HCT116 (cell line): Measurements from ENCODE around the gene TNRC6C.
"Not testable (repeated sequence)": the region's sequence is repeated elsewhere in the genome, so short reads cannot be mapped to it uniquely, and the experiment has no call there.

Experiments
- CEBPB ChIP-seq: IDR thresholded peaks from 2 replicates; pipeline ENCODE4 v1.6.1; 2012; ENCODE audit warnings: low read depth
- CTCF ChIP-seq, 3 experiments: fragments of 200-600 bp in 1 of 3; sonication (generic) in 1 of 3; IDR thresholded peaks in 2 of 3; conservative IDR thresholded peaks in 1 of 3; 2 replicates each; pipeline ENCODE4 v1.5.1; 2012 to 2017; ENCODE audit warnings: low read depth in 2 of 3, low read length in 2 of 3, antibody characterized with exemption in 1 of 3, borderline replicate concordance in 1 of 3, control low read depth in 1 of 3, mild to moderate bottlenecking in 1 of 3, mixed read lengths in 1 of 3, mixed run types in 1 of 3, moderate library complexity in 1 of 3; ENCODE audit not compliant: insufficient read depth in 1 of 3
- EZH2phosphoT487 ChIP-seq: fragments of 200-600 bp; IDR thresholded peaks from 2 replicates; pipeline ENCODE4 v1.6.1; 2018; ENCODE audit warnings: antibody characterized with exemption, borderline replicate concordance
- RAD21 ChIP-seq: IDR thresholded peaks from 2 replicates; pipeline ENCODE4 v1.6.1; 2012; ENCODE audit warnings: low read depth, mild to moderate bottlenecking

GRCh38 chr17:77993735-77994134 is 35.2 kb downstream of the TNRC6C start:
- not testable (repeated sequence) for TF ChIP-seq RAD21; EZH2phosphoT487; CTCF (IDR thresholded peaks at IDR 0.05 in 2 of 3, conservative IDR thresholded peaks at IDR 0.05 in 1 of 3; ENCODE audit: borderline replicate concordance in 1 of 3, insufficient read depth in 1 of 3, low read depth in 2 of 3, low read length in 2 of 3); CEBPB
